Muscle of arm (tissue), 12 donors: ENCODE results near the gene KRT32. TPM values are rescaled to one million over a fixed set of nuclear protein-coding genes. Genes with fewer than 3 reads are reported as not detected.
A peak's percentile ranks its signal among the peaks of the same experiment; 100 is the strongest.
"Not testable (repeated sequence)": the region's sequence is repeated elsewhere in the genome, so short reads cannot be mapped to it uniquely, and the experiment has no call there.

Experiments used
- DNase-seq: peaks from one replicate; pipeline ENCODE4 v3.0.0-alpha.2; 2013
- polyA plus RNA-seq, 12 donors: library from polyadenylated mRNA; unstranded; fragments of 120-200 nt; gene quantifications; one replicate each; pipeline ENCODE4 v1.2.1, GENCODE V29; 2013; ENCODE audit not compliant: insufficient read length in 12 of 12

The KRT32 gene
- polyA plus RNA-seq, 12 donors = 0.55 TPM; not detected in 11

GRCh38 chr17:41464682-41465081 lies 2.5 kb downstream of the KRT32 start:
- no peak for DNase-seq

GRCh38 chr17:41464173-41464572 lies 3.0 kb downstream of the KRT32 start:
- DNase-seq = no peak

- no peak for DNase-seq
Measured at GRCh38 chr17:41463746-41464145, 3.4 kb downstream of the KRT32 start.

- DNase-seq = no peak
Measured at GRCh38 chr17:41462705-41463104, 4.5 kb downstream of the KRT32 start.

- no peak for DNase-seq
Measured at GRCh38 chr17:41457676-41458075, 9.5 kb downstream of the KRT32 start.

- DNase-seq = no peak
Measured at GRCh38 chr17:41456204-41456603, 11.0 kb downstream of the KRT32 start.

GRCh38 chr17:41455236-41455635 lies 11.9 kb downstream of the KRT32 start:
- DNase-seq = no peak

GRCh38 chr17:41453066-41453465 lies 14.1 kb downstream of the KRT32 start:
- no peak for DNase-seq

GRCh38 chr17:41452281-41452680 lies 14.9 kb downstream of the KRT32 start:
- no peak for DNase-seq

GRCh38 chr17:41451154-41451728 lies 15.9 kb downstream of the KRT32 start:
- no peak for DNase-seq

- DNase-seq = no peak
Measured at GRCh38 chr17:41449008-41449407, 18.2 kb downstream of the KRT32 start.

- DNase-seq = no peak
Measured at GRCh38 chr17:41448506-41448905, 18.7 kb downstream of the KRT32 start.

- no peak for DNase-seq
Measured at GRCh38 chr17:41446806-41447205, 20.4 kb downstream of the KRT32 start.

GRCh38 chr17:41444640-41445039 lies 22.5 kb downstream of the KRT32 start:
- DNase-seq = no peak

- DNase-seq = no peak
Measured at GRCh38 chr17:41444186-41444585, 23.0 kb downstream of the KRT32 start.

- DNase-seq = no peak
Measured at GRCh38 chr17:41442739-41443138, 24.4 kb downstream of the KRT32 start.

- DNase-seq = no peak
Measured at GRCh38 chr17:41440531-41441033, 26.6 kb downstream of the KRT32 start, which contains the start of gene KRT38. Gene KRT38, minus strand, starts transcription at chr17:41440983. Its CDS starts 62 bp downstream, at chr17:41440921.

- no peak for DNase-seq
Measured at GRCh38 chr17:41439375-41439774, 27.8 kb downstream of the KRT32 start.

GRCh38 chr17:41437769-41438168 lies 29.4 kb downstream of the KRT32 start:
- DNase-seq = no peak

- no peak for DNase-seq
Measured at GRCh38 chr17:41437254-41437653, 29.9 kb downstream of the KRT32 start.

GRCh38 chr17:41434415-41434814 lies 32.8 kb downstream of the KRT32 start:
- peak; percentile 8 for DNase-seq

GRCh38 chr17:41434005-41434404 lies 33.2 kb downstream of the KRT32 start:
- DNase-seq = no peak

GRCh38 chr17:41433586-41433985 lies 33.6 kb downstream of the KRT32 start:
- DNase-seq = no peak

- not testable (repeated sequence) for DNase-seq
Measured at GRCh38 chr17:41430376-41430775, 36.8 kb downstream of the KRT32 start.
